IPS-NIHi11 (cell line): ENCODE measurements around the gene GPRASP3.
"Not testable (repeated sequence)": the region's sequence is repeated elsewhere in the genome, so short reads cannot be mapped to it uniquely, and the experiment has no call there.

Experiments used
- DNase-seq: peaks from one replicate; pipeline ENCODE4 v3.0.0; 2012; ENCODE audit warnings: mixed read lengths, low spot score

Gene GPRASP3

GRCh38 chrX:102720237-102721168 is at the start of gene GPRASP3:
Gene GPRASP3 (plus strand): TSS chrX:102720743. CDS start chrX:102748996, 28,253 bp downstream.
- peak; percentile 71 for DNase-seq

- no peak for DNase-seq
Observed at GRCh38 chrX:102672856-102673255, 47.7 kb upstream of the GPRASP3 start.

- not testable (repeated sequence) for DNase-seq
Observed at GRCh38 chrX:102677479-102677878, 43.1 kb upstream of the GPRASP3 start.

- DNase-seq: no peak
Observed at GRCh38 chrX:102684772-102685520, 35.6 kb upstream of the GPRASP3 start.

- no peak for DNase-seq
Observed at GRCh38 chrX:102694749-102695148, 25.8 kb upstream of the GPRASP3 start.

GRCh38 chrX:102696306-102696705 is 24.2 kb upstream of the GPRASP3 start:
- DNase-seq: no peak

- no peak for DNase-seq
Observed at GRCh38 chrX:102697494-102697893, 23.0 kb upstream of the GPRASP3 start.

GRCh38 chrX:102708900-102709299 is 11.6 kb upstream of the GPRASP3 start:
- no peak for DNase-seq

GRCh38 chrX:102711872-102712215 is 8.7 kb upstream of the GPRASP3 start:
- peak; percentile 11 for DNase-seq

GRCh38 chrX:102712216-102712966 is 8.2 kb upstream of the GPRASP3 start, which contains the start of gene GPRASP2:
Gene GPRASP2 (plus strand): TSS chrX:102712448. CDS start chrX:102714870, 2,422 bp downstream.
- peak; percentile 45 for DNase-seq

- DNase-seq: peak; percentile 25
Observed at GRCh38 chrX:102712981-102713625, 7.4 kb upstream of the GPRASP3 start.

- no peak for DNase-seq
Observed at GRCh38 chrX:102714994-102715393, 5.5 kb upstream of the GPRASP3 start.

- no peak for DNase-seq
Observed at GRCh38 chrX:102715967-102716366, 4.6 kb upstream of the GPRASP3 start.

- DNase-seq: not testable (repeated sequence)
Observed at GRCh38 chrX:102721169-102721506, 595 bp downstream of the GPRASP3 start.

- no peak for DNase-seq
Observed at GRCh38 chrX:102723456-102723855, 2.9 kb downstream of the GPRASP3 start.

- no peak for DNase-seq
Observed at GRCh38 chrX:102727761-102728160, 7.2 kb downstream of the GPRASP3 start.

- no peak for DNase-seq
Observed at GRCh38 chrX:102728646-102729045, 8.1 kb downstream of the GPRASP3 start.

GRCh38 chrX:102739657-102740056 is 19.1 kb downstream of the GPRASP3 start:
- no peak for DNase-seq

GRCh38 chrX:102744307-102744706 is 23.8 kb downstream of the GPRASP3 start:
- no peak for DNase-seq

- peak; percentile 17 for DNase-seq
Observed at GRCh38 chrX:102745513-102745856, 24.9 kb downstream of the GPRASP3 start.

- peak; percentile 61 for DNase-seq
Observed at GRCh38 chrX:102745857-102746584, 25.5 kb downstream of the GPRASP3 start.
